Parathyroid adenoma (tissue), 2 donors: Measurements from ENCODE around the gene MRPL17.

Experiments used
- H2AFZ ChIP-seq: fragments of 300-600 bp; sonication (generic); one replicate; pipeline ENCODE4 v1.7.0; 2017; ENCODE audit warnings: antibody characterized with exemption, mild to moderate bottlenecking
- H3K27ac ChIP-seq: fragments of 300-600 bp; sonication (generic); one replicate; pipeline ENCODE4 v1.7.0; 2017
- H3K27me3 ChIP-seq: fragments of 300-600 bp; sonication (generic); one replicate; pipeline ENCODE4 v1.7.0; 2017; ENCODE audit warnings: low read length; ENCODE audit not compliant: control insufficient read depth, insufficient read depth
- H3K36me3 ChIP-seq: fragments of 300-600 bp; sonication (generic); one replicate; pipeline ENCODE4 v1.7.0; 2017; ENCODE audit warnings: low read length; ENCODE audit not compliant: control insufficient read depth, insufficient read depth
- H3K4me1 ChIP-seq: fragments of 300-600 bp; sonication (generic); one replicate; pipeline ENCODE4 v1.7.0; 2017; ENCODE audit warnings: control low read depth
- H3K4me2 ChIP-seq: fragments of 300-600 bp; sonication (generic); one replicate; pipeline ENCODE4 v1.7.0; 2017; ENCODE audit warnings: low read length
- H3K4me3 ChIP-seq: fragments of 300-600 bp; sonication (generic); one replicate; pipeline ENCODE4 v1.7.0; 2017; ENCODE audit warnings: low read depth, low read length
- H3K79me2 ChIP-seq: fragments of 300-600 bp; sonication (generic); one replicate; pipeline ENCODE4 v1.7.0; 2017; ENCODE audit warnings: control low read depth
- H3K9ac ChIP-seq: fragments of 300-600 bp; sonication (generic); one replicate; pipeline ENCODE4 v1.7.0; 2017; ENCODE audit warnings: mild to moderate bottlenecking
- H3K9me3 ChIP-seq: fragments of 300-600 bp; sonication (generic); one replicate; pipeline ENCODE4 v1.7.0; 2017; ENCODE audit warnings: low read length; ENCODE audit not compliant: control insufficient read depth
- CTCF ChIP-seq: fragments of 300-600 bp; sonication (generic); IDR thresholded peaks from one replicate; pipeline ENCODE4 v1.7.0; 2017; ENCODE audit warnings: antibody characterized with exemption, mild to moderate bottlenecking
- donor health status: primary hyperparathyroidism.

MRPL17 gene

GRCh38 chr11:6682936-6683861 is at the start of gene MRPL17:
TSS of gene MRPL17 (minus strand) at chr11:6683340. CDS start at chr11:6683296, 44 bp downstream.
- H3K27me3 ChIP-seq: no peaks in the 10 kb centered on the region
- peak within 1 kb of the TSS; percentile 88 for H3K4me3 ChIP-seq
- H3K79me2 ChIP-seq: no peaks in the 10 kb centered on the region
- peak; percentile 70 for TF ChIP-seq CTCF
- H3K27ac ChIP-seq: peak within 1 kb of the TSS; percentile 79
- no peaks in the 10 kb centered on the region for H3K4me1 ChIP-seq
- H3K36me3 ChIP-seq: no peaks in the 10 kb centered on the region
- peak within 1 kb of the TSS; percentile 14 for H3K9ac ChIP-seq
- peak within 1 kb of the TSS; percentile 90 for H3K4me2 ChIP-seq
- H3K9me3 ChIP-seq: no peaks in the 10 kb centered on the region
- H2AFZ ChIP-seq: peak within 1 kb of the TSS; percentile 89

- H3K27ac ChIP-seq: no peak overlapping the region
- no peaks in the 10 kb centered on the region for H3K79me2 ChIP-seq
- no peaks in the 10 kb centered on the region for H3K27me3 ChIP-seq
- no peak overlapping the region for H2AFZ ChIP-seq
- no peaks in the 10 kb centered on the region for H3K4me1 ChIP-seq
- no peak for TF ChIP-seq CTCF
- H3K9ac ChIP-seq: no peak overlapping the region
- no peaks in the 10 kb centered on the region for H3K36me3 ChIP-seq
- no peaks in the 10 kb centered on the region for H3K9me3 ChIP-seq
- no peak overlapping the region for H3K4me2 ChIP-seq
- no peak overlapping the region for H3K4me3 ChIP-seq
Observed at GRCh38 chr11:6727971-6728760, 45.0 kb upstream of the MRPL17 start.

- H3K36me3 ChIP-seq: no peaks in the 10 kb centered on the region
- no peaks in the 10 kb centered on the region for H3K9me3 ChIP-seq
- no peak for TF ChIP-seq CTCF
- H3K4me1 ChIP-seq: no peaks in the 10 kb centered on the region
- H3K4me2 ChIP-seq: no peak overlapping the region
- H3K4me3 ChIP-seq: no peak overlapping the region
- H3K27ac ChIP-seq: no peak overlapping the region
- H3K79me2 ChIP-seq: no peaks in the 10 kb centered on the region
- no peak overlapping the region for H2AFZ ChIP-seq
- no peak overlapping the region for H3K9ac ChIP-seq
- H3K27me3 ChIP-seq: no peaks in the 10 kb centered on the region
Observed at GRCh38 chr11:6725386-6725896, 42.3 kb upstream of the MRPL17 start.

DNA sequence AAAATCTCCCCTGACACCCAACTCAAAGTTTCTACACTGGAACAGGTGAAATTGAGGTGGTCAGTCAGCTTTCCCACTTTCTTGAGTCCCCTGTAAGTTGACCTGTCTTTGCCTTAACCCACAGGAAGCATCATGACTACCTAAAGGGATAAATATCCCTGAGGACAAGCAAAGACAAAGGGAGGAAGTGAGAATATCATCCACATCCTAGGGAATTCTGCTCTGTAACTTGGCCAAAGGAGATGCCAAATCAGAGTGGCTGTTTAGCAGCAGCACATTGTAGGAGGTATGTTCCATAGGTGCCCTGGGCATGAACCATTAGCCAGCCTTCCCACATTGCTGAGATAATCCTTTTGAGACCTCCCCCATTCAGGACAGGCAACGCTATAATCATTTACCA is 40.9 kb upstream of the MRPL17 start:
- H3K9me3 ChIP-seq: no peaks in the 10 kb centered on the region
- no peaks in the 10 kb centered on the region for H3K36me3 ChIP-seq
- H3K27ac ChIP-seq: no peak overlapping the region
- H2AFZ ChIP-seq: no peak overlapping the region
- H3K27me3 ChIP-seq: no peaks in the 10 kb centered on the region
- H3K4me1 ChIP-seq: no peaks in the 10 kb centered on the region
- H3K4me3 ChIP-seq: no peak overlapping the region
- no peak overlapping the region for H3K9ac ChIP-seq
- no peak for TF ChIP-seq CTCF
- H3K79me2 ChIP-seq: no peaks in the 10 kb centered on the region
- no peak overlapping the region for H3K4me2 ChIP-seq
